NCI-H2081 treated with DMSO at 0.1 percent for 48 hours (cell line): Measurements from ENCODE around the gene CXCL5.
"Not testable (repeated sequence)": the region's sequence is repeated elsewhere in the genome, so short reads cannot be mapped to it uniquely, and the experiment has no call there.

Source experiments
- DNase-seq: peaks from one replicate; lab custom pipeline; 2025; lab: John Stamatoyannopoulos, UW

CXCL5 gene

GRCh38 chr4:73970945-73971344 is 27.5 kb downstream of the CXCL5 start:
- no peak for DNase-seq

DNA sequence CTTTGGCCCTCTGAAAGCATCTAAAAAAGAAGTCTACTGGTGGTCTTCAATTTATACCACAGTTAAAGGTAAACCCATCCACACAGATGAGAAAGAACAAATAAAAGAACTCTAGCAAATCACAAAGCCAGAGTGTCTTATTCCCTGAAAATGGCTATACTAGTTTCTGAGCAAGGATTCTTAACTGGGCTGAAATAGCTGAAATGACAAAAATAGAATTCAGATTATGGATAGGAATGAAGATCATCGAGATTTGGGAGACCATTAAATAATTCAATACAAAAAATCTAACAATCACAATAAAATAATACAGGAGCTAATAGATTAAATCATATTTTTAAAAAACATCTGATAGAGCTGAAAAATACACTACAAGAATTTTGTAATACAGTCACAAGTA is 28.5 kb downstream of the CXCL5 start:
- DNase-seq = no peak

DNA sequence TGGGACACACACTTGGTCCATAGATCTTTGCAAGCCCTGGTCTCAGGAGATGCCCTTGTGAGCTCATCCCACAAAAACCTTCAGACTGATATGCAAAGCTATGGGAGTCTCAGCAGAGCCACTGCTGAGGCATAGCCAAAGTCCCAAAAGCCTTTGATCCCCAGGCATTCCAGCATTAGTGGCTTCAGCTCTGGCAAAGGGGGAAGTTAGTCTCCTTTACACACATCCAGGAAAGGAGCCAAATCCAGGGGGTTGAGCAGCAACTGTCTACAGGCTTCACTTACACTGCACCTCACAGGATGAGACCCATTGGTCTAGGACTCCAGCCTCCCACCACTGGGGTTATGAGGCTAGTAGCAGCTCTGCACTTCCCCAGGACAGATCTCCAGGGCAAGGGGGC is 30.6 kb downstream of the CXCL5 start:
- no peak for DNase-seq

GRCh38 chr4:73964862-73965611 is 33.4 kb downstream of the CXCL5 start:
- DNase-seq = no peak

- no peak for DNase-seq
These were observed 35.8 kb downstream of the CXCL5 start for GRCh38 chr4:73962724-73963123.

DNA sequence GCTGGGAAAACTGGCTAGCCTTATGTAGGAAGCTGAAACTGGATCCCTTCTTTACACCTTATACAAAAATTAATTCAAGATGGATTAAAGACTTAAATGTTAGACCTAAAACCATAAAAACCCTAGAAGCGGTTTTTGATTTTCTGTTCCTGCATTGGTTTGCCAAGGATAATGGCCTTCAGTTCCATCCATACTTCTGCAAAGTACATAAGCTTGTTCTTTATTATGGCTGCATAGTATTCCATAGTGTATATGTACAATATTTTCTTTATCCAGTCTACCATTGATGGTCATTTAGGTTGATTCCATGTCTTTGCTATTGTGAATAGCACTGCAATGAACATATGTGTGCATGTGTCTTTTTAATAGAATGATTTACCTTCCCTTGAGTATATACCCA is 39.4 kb downstream of the CXCL5 start:
- DNase-seq = not testable (repeated sequence)

- no peak for DNase-seq
These were observed 46.1 kb downstream of the CXCL5 start for GRCh38 chr4:73952352-73952751.

DNA sequence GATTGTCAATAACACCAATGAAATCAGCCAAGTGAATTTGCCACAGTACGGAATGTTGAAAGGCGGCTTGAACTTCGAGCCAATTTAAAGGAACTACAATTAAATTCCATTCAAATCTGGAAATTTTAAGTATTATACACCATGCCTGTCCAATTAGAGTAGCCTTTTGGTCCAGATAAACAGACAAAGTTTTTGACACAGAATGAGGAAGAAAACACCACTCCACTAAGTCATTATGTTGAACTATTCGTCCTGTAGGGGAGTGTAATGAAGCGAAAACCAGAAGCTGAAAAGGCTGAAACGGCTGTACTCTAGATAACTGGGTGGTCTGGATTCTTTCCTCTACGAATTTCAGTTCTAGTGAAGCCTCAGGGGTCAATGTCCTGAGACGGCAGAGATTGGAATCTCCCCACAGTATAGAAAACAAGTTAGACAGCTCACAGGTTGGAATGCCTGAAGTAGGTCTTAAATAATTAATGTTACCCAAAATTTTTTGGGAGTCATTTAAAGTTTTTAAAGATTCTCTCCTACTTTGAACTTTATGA is 48.0 kb downstream of the CXCL5 start:
- DNase-seq = not testable (repeated sequence)

DNA sequence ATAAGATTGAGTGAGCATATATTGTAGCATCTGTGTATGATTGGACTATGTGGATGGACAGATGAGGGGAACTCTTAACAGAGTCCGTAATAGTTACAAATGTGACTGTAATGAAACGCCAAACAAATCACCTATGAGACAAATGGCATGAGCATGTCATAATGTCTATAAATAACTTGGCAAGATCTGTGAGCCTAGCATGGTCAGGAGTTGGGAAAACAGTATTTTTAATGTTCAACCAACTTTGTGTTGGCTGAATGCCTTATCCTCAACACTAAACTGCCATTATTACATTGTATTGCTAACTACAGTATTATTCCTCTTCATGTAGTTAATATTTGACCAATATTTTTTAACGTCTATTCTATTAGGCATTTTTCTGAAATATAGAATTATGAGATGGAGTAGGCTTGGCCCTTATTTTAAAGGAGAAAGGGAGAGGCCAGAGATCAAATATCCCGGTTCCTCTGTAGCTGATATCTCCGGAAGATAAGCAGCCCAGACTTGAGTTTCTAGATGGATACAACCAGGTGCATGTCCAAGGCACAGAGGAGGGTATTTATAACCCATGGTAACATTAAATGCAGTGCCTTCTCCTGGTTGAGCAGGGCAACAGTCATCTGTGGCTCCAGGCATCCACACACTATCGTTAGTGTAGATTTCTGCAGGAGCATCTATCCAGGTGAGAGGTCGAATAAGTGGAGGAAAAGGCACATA is 49.3 kb downstream of the CXCL5 start:
- DNase-seq = no peak

- no peak for DNase-seq
These were observed 50.2 kb downstream of the CXCL5 start for GRCh38 chr4:73948291-73948690.

- no peak for DNase-seq
These were observed 51.1 kb downstream of the CXCL5 start for GRCh38 chr4:73947239-73947985.

DNA sequence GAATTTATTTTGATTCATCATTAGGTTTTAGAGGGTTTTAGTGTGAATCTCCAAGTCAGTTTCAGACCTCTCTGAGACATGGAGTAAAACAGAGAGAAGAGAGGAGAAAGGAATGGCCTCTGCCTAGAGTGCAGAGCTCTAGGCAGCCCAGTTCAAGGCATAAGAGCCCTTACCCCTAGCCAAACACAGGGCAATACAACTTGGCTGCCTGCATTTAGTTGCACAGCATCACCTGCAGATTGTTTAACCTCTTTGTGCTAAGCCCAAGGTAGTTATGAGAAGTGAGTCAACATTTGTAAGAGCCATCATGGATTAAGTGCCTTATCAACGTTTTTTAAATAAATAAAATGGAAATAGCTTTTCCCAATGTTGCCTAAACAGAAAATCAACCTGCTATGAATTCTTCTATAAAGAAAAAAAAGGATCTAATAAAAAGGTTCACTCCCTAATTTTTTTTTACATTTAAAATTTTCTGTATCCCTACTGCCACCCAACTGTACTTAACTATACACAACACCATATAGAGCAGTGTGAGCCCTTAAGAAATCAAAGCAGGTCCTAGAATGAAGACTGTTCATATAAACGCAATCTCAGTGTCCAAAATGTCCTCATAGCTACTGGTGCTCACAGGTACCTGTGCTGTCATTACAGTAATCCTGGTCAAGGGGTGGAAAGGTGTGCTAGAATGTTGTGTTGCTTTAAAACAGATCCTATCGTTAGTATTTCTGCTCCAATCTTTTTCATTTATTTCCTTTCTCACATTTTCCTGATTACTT is 52.6 kb downstream of the CXCL5 start:
- DNase-seq = no peak
